CD4-positive, CD25-positive, alpha-beta regulatory T cell (primary cell): ENCODE data around the gene PDLIM3. TPM values are rescaled to one million over a fixed set of nuclear protein-coding genes. Genes with fewer than 3 reads are reported as not detected.

Experiments
- ATAC-seq, 2 donors: fragments of 150-1000 bp; cut with Tn5 transposase; one replicate each; pipeline ENCODE4 v1.10.0; 2021; ENCODE audit warnings: low read depth in 2 of 2, moderate number of reproducible peaks in 2 of 2, moderate library complexity in 1 of 2
- DNase-seq, 3 donors: peaks; one replicate each; pipeline versions ENCODE4 v3.0.0 to v3.0.0-alpha.2; 2012 to 2022; ENCODE audit warnings: mixed read lengths in 1 of 3
- H3K27ac ChIP-seq: one replicate; pipeline ENCODE4 v1.7.0; 2013; ENCODE audit warnings: mild to moderate bottlenecking, low read length; ENCODE audit not compliant: insufficient read depth, poor library complexity, severe bottlenecking
- H3K27me3 ChIP-seq: one replicate; pipeline ENCODE4 v1.7.0; 2013; ENCODE audit warnings: low read length; ENCODE audit not compliant: control insufficient read depth, insufficient read depth
- H3K36me3 ChIP-seq: one replicate; pipeline ENCODE4 v1.7.0; 2013; ENCODE audit warnings: mild to moderate bottlenecking, low read length, moderate library complexity; ENCODE audit not compliant: control insufficient read depth, insufficient read depth
- H3K4me1 ChIP-seq: 2 replicates; pipeline ENCODE4 v1.7.0; 2013; ENCODE audit warnings: mild to moderate bottlenecking, low read length; ENCODE audit not compliant: insufficient read depth, control insufficient read depth, poor library complexity, severe bottlenecking
- H3K4me3 ChIP-seq: one replicate; pipeline ENCODE4 v1.7.0; 2013; ENCODE audit warnings: low read depth, mild to moderate bottlenecking, low read length, moderate library complexity
- H3K9me3 ChIP-seq, 2 experiments: 1 replicate in 1 of 2; 2 replicates in 1 of 2; pipeline ENCODE4 v1.7.0; 2013; ENCODE audit warnings: low read length in 2 of 2, mild to moderate bottlenecking in 1 of 2, moderate library complexity in 1 of 2; ENCODE audit not compliant: control insufficient read depth in 2 of 2
- H3K27ac Mint-ChIP-seq, 3 donors: one replicate each; pipeline ENCODE4 v1.8.0; 2020 to 2022; ENCODE audit warnings: mild to moderate bottlenecking in 3 of 3, mixed read lengths in 3 of 3, moderate library complexity in 2 of 3
- H3K27me3 Mint-ChIP-seq: one replicate; pipeline ENCODE4 v1.8.0; 2022; ENCODE audit warnings: mild to moderate bottlenecking, mixed read lengths
- H3K36me3 Mint-ChIP-seq: one replicate; pipeline ENCODE4 v1.8.0; 2020; ENCODE audit warnings: mixed read lengths
- H3K4me1 Mint-ChIP-seq, 4 donors: one replicate each; pipeline ENCODE4 v1.8.0; 2020 to 2022; ENCODE audit warnings: mixed read lengths in 4 of 4, mild to moderate bottlenecking in 1 of 4
- H3K4me3 Mint-ChIP-seq, 4 donors: one replicate each; pipeline ENCODE4 v1.8.0; 2020 to 2022; ENCODE audit warnings: mild to moderate bottlenecking in 4 of 4, mixed read lengths in 4 of 4, moderate library complexity in 3 of 4
- H3K9me3 Mint-ChIP-seq, 7 donors: one replicate each; pipeline ENCODE4 v1.8.0; 2020 to 2022; ENCODE audit warnings: mixed read lengths in 7 of 7, mild to moderate bottlenecking in 3 of 7, moderate library complexity in 2 of 7
- polyA plus RNA-seq, 4 donors: library from polyadenylated mRNA; unstranded; fragments of 300-500 nt; fragmentation: Illumina TruSeq; gene quantifications; one replicate each; pipeline ENCODE4 v1.2.3, GENCODE V29; 2021
- total RNA-seq: library from RNA; stranded (reverse); gene quantifications from one replicate; pipeline ENCODE4 v1.2.3, GENCODE V29; 2022

Gene PDLIM3
- total and polyA plus RNA-seq, 5 donors from 2014 or later, result not detected

DNA sequence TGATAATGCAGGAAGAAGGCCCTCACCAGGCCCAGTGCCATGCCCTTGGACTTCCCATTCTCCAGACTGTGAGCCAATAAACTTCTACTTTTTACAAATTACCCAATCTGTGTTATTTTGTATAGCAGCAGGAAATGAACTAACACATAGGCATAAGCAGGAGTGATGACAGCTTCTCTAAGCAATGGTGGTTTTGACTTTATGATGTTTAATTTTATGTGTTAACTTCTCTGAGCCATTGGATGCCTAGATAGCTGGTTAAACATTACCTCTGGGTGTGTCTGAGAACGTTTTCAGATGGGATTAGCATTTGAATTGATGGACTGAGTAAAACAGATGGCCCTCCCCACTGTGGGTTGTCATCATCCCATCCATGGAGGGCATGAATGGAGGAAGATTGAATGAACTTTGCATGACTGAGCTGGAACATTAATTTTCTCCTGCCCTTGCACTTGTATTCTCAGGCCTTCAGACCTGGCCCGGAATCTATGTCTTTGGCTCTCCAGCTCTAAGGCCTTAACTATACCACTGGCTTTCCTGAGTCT is 13.9 kb upstream of the PDLIM3 start:
- no peak overlapping the region for H3K4me3 Mint-ChIP-seq
- H3K4me1 Mint-ChIP-seq, result no peaks in the 10 kb centered on the region
- no peak overlapping the region for H3K27ac ChIP-seq
- no peak overlapping the region for H3K27ac Mint-ChIP-seq
- H3K27me3 Mint-ChIP-seq, result peaks cover 5% of the 10 kb centered on the region
- no peaks in the 10 kb centered on the region for H3K36me3 Mint-ChIP-seq
- H3K4me3 ChIP-seq, result no peak overlapping the region
- H3K9me3 Mint-ChIP-seq, result no peaks in the 10 kb centered on the region
- no peaks in the 10 kb centered on the region for H3K4me1 ChIP-seq
- DNase-seq (no peak), ATAC-seq (no peak)
- H3K36me3 ChIP-seq, result no peaks in the 10 kb centered on the region
- H3K9me3 ChIP-seq, result no peaks in the 10 kb centered on the region
- H3K27me3 ChIP-seq, result peaks cover 2% of the 10 kb centered on the region

DNA sequence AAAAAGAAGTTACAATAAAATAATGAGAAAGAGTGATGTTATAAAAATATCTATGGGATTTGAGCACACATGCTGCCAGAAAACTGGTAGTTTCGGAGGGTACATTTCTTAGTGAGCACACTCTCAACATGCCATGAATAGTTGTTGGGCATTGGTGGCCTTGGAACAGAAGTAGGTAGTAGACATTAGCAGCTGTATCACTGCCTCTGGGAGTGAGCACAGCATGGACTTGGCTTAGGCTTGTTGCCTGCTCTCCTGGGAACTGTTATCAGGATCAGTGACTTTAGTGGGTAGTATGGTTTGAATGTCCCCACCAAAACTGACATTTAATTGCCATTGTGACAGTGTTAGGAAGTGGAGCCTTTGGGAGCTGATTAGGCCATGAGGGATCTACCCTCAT is 13.3 kb upstream of the PDLIM3 start:
- Mint-ChIP-seq H3K36me3 (no peaks in the 10 kb centered on the region), H3K27me3 (peaks cover 5% of the 10 kb centered on the region), H3K4me1 (no peaks in the 10 kb centered on the region), H3K27ac (no peak overlapping the region), H3K4me3 (no peak overlapping the region), H3K9me3 (no peaks in the 10 kb centered on the region)
- Histone ChIP-seq H3K9me3 (no peaks in the 10 kb centered on the region), H3K4me3 (no peak overlapping the region), H3K4me1 (no peaks in the 10 kb centered on the region), H3K27ac (no peak overlapping the region), H3K36me3 (no peaks in the 10 kb centered on the region), H3K27me3 (peaks cover 2% of the 10 kb centered on the region)
- ATAC-seq (no peak), DNase-seq (no peak)

DNA sequence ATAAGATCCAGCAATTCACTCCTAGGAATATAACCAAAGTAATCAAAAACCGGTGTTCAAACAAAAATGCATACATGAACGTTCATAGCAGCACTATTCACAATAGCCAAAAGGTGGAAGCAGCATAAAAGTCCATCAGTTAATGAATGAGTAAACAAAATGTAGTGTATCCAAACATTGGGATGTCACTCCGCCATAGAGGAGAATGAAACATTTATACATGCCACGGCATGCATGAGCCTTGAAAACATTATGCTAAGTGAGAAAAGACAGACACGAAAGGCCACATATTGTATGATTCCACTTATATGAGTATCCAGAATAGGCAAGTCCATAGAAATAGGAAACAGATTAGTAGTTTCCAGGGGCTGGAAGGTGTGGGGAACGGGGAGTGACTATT is 11.0 kb upstream of the PDLIM3 start:
- Mint-ChIP-seq H3K27ac (no peak overlapping the region), H3K27me3 (no peaks in the 10 kb centered on the region), H3K4me3 (no peak overlapping the region), H3K9me3 (peaks cover 0 to 2% (median 0%) of the 10 kb centered on the region in 7 donors), H3K4me1 (no peaks in the 10 kb centered on the region), H3K36me3 (no peaks in the 10 kb centered on the region)
- H3K9me3 ChIP-seq, result no peaks in the 10 kb centered on the region
- ATAC-seq, result no peak
- no peaks in the 10 kb centered on the region for H3K4me1 ChIP-seq
- H3K36me3 ChIP-seq, result no peaks in the 10 kb centered on the region
- no peak overlapping the region for H3K4me3 ChIP-seq
- DNase-seq, result no peak
- no peak overlapping the region for H3K27ac ChIP-seq
- peaks cover 2% of the 10 kb centered on the region for H3K27me3 ChIP-seq

GRCh38 chr4:185542626-185543315 is 7.5 kb upstream of the PDLIM3 start:
- Histone ChIP-seq H3K4me1 (no peaks in the 10 kb centered on the region), H3K36me3 (no peaks in the 10 kb centered on the region), H3K9me3 (no peaks in the 10 kb centered on the region), H3K27ac (no peak overlapping the region), H3K4me3 (no peak overlapping the region), H3K27me3 (peaks cover 3% of the 10 kb centered on the region)
- ATAC-seq, result no peak
- Mint-ChIP-seq H3K4me1 (no peaks in the 10 kb centered on the region), H3K27me3 (no peaks in the 10 kb centered on the region), H3K9me3 (peaks cover 0 to 2% (median 0%) of the 10 kb centered on the region in 7 donors), H3K27ac (no peak overlapping the region), H3K4me3 (no peak overlapping the region), H3K36me3 (no peaks in the 10 kb centered on the region)
- DNase-seq, result no peak

DNA sequence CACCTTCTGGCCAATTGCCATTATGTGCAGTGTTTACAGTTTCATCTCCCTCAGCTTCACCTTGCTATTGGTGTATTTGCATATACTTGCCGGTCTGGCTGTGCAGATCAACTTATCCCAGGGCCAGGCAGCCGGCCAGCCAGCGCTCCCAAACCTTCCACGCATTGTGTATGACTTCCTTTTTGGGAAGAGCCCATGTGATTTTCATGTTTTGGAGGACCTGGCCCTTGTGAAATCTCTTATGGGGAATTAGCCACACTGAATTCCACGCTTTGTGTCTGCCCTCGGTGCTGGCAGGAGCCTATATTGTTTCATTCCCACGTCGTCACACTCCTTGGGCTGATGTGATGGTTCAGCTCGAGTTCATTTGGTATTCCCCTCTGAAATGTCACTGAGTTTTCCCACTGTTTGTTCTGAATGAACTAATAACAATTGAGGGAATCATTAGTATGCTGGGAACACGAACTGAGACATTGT is 6.0 kb upstream of the PDLIM3 start:
- no peak overlapping the region for H3K27ac ChIP-seq
- H3K4me3 Mint-ChIP-seq, result no peak overlapping the region
- H3K9me3 ChIP-seq, result no peaks in the 10 kb centered on the region
- H3K4me1 ChIP-seq, result no peaks in the 10 kb centered on the region
- H3K4me3 ChIP-seq, result no peak overlapping the region
- peaks cover 11% of the 10 kb centered on the region for H3K27me3 ChIP-seq
- no peaks in the 10 kb centered on the region for H3K4me1 Mint-ChIP-seq
- peaks cover 7% of the 10 kb centered on the region for H3K27me3 Mint-ChIP-seq
- no peaks in the 10 kb centered on the region for H3K36me3 ChIP-seq
- no peak for DNase-seq
- ATAC-seq, result no peak
- H3K36me3 Mint-ChIP-seq, result no peaks in the 10 kb centered on the region
- no peak overlapping the region for H3K27ac Mint-ChIP-seq
- peaks cover 0 to 2% (median 0%) of the 10 kb centered on the region in 7 donors for H3K9me3 Mint-ChIP-seq

GRCh38 chr4:185540487-185541120 is 5.3 kb upstream of the PDLIM3 start:
- Mint-ChIP-seq H3K4me3 (no peak overlapping the region), H3K9me3 (peaks cover 0 to 4% (median 0%) of the 10 kb centered on the region in 7 donors), H3K36me3 (no peaks in the 10 kb centered on the region), H3K27me3 (peaks cover 11% of the 10 kb centered on the region), H3K27ac (no peak overlapping the region), H3K4me1 (peaks cover 0 to 3% (median 0%) of the 10 kb centered on the region in 4 donors)
- Histone ChIP-seq H3K27ac (no peak overlapping the region), H3K27me3 (peaks cover 15% of the 10 kb centered on the region), H3K4me3 (no peak overlapping the region), H3K9me3 (no peaks in the 10 kb centered on the region), H3K36me3 (no peaks in the 10 kb centered on the region), H3K4me1 (no peaks in the 10 kb centered on the region)
- ATAC-seq (no peak), DNase-seq (no peak)

- Mint-ChIP-seq H3K36me3 (no peaks in the 10 kb centered on the region), H3K27ac (no peak overlapping the region), H3K9me3 (peaks cover 0 to 4% (median 0%) of the 10 kb centered on the region in 7 donors), H3K4me1 (peaks cover 0 to 3% (median 0%) of the 10 kb centered on the region in 4 donors), H3K27me3 (peaks cover 11% of the 10 kb centered on the region), H3K4me3 (no peak overlapping the region)
- no peak for ATAC-seq
- DNase-seq, result no peak
- Histone ChIP-seq H3K4me3 (no peak overlapping the region), H3K27me3 (peaks cover 14% of the 10 kb centered on the region), H3K27ac (no peak overlapping the region), H3K4me1 (peaks cover 3% of the 10 kb centered on the region), H3K36me3 (no peaks in the 10 kb centered on the region), H3K9me3 (no peaks in the 10 kb centered on the region)
Measured at GRCh38 chr4:185540040-185540439, 4.7 kb upstream of the PDLIM3 start.
